Memory B cell (primary cell): ENCODE results near the gene BCR.

ENCODE experiments used
- ATAC-seq: fragments of 150-1000 bp; cut with Tn5 transposase; 2 replicates; pipeline ENCODE4 v1.10.0; 2021; ENCODE audit warnings: low read depth, mild to moderate bottlenecking, moderate library complexity
- DNase-seq, 2 donors: peaks; one replicate each; pipeline ENCODE4 v3.0.0; 2022; ENCODE audit warnings: low spot score in 2 of 2
- H3K27ac Mint-ChIP-seq: one replicate; pipeline ENCODE4 v1.8.0; 2022; ENCODE audit warnings: mild to moderate bottlenecking, moderate library complexity, mixed read lengths
- H3K27me3 Mint-ChIP-seq: one replicate; pipeline ENCODE4 v1.8.0; 2022; ENCODE audit warnings: mixed read lengths
- H3K36me3 Mint-ChIP-seq: one replicate; pipeline ENCODE4 v1.8.0; 2022; ENCODE audit warnings: mild to moderate bottlenecking, mixed read lengths
- H3K4me1 Mint-ChIP-seq: one replicate; pipeline ENCODE4 v1.8.0; 2022; ENCODE audit warnings: mixed read lengths
- H3K4me3 Mint-ChIP-seq: one replicate; pipeline ENCODE4 v1.8.0; 2022; ENCODE audit warnings: mild to moderate bottlenecking, moderate library complexity, mixed read lengths
- H3K9me3 Mint-ChIP-seq: one replicate; pipeline ENCODE4 v1.8.0; 2022; ENCODE audit warnings: mixed read lengths

BCR gene

DNA sequence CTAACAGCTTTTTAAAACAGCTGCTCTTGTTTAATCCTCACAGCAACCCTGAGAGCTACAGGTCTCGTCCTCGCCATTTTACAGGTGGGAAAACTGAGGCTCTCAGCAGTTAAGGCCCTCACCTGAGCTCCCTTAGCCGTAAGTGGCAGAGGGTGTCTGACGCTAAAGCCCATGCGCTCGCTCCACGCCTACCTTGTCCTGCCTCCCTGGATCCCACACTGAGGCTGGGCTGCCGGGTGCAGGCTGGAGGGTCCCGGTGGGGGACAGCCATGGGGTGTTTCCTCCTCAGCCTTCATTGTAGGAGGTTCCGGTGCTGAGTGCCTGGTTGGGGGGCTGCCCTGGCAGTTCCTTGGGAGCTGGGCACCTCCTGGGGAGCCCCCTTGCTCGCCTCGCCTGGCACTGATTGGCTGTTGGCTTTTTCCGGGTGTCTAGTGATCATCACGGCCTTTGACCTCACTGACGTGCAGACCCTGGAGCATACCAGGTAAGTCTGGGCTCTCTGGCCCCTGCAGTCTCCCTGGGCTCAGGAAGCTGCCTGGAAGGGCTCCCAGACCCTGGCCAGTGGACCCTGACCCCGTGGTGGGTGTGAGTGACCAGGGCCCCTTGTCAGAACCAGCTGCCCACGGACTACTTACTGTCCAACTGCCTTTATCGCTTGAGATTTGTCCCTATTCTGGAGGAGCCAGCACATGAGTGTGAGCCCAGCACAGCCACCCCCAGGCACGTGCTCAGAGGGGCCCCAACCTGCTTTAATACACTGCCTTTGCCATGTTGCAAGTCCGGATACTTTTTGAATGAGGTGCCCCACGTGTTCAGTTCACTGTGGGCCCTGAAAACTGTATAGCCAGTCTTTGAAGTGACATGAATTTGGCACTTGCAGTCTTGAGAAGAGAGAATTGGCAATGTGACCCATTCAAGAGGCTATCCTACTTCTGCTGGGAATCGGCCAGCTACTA lies 22.5 kb upstream of the BCR start:
- DNase-seq (no peak), ATAC-seq (no peak)
- no peaks in the 10 kb centered on the region for H3K36me3 Mint-ChIP-seq
- peaks cover 12% of the 10 kb centered on the region for H3K4me1 Mint-ChIP-seq
- no peaks in the 10 kb centered on the region for H3K9me3 Mint-ChIP-seq
- no peak overlapping the region for H3K4me3 Mint-ChIP-seq
- no peak overlapping the region for H3K27ac Mint-ChIP-seq
- H3K27me3 Mint-ChIP-seq, result no peaks in the 10 kb centered on the region

DNA sequence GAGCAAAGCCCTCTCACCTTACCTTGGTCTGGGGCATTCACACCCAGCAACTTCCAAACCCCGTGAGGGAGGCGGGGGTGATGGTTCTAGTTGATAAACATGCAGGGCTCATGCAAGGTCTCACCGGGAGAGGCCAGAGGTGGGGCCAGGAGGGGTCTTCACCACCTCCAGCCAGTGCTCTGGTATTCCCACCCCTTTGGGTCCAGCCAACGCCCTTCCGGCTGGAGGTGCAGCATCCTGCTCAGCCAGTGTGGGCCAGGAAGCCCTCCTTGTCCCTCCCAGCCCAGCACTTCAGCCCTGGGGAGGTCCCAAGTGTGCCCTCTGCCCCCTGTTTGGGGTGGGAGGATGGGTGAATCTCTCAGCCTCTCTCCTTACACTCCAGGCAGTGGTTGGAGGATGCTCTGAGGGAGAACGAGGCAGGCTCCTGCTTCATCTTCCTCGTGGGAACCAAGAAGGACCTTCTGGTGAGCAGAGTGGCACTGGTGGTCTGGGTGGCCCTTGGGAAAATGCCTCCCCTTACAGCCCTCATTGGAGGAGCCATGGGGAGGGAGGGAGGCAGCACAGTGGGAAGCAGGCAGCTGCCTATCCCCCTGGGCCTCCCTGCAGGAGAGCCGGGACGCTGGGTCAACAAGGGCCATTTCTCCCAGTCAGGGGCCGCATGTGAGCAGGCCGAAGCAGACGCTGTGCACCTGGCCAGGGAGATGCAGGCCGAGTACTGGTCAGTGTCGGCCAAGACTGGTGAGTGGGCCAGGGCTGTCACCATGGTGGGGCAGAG lies 21.6 kb upstream of the BCR start:
- Mint-ChIP-seq H3K4me1 (peaks cover 7% of the 10 kb centered on the region), H3K9me3 (no peaks in the 10 kb centered on the region), H3K4me3 (no peak overlapping the region), H3K36me3 (no peaks in the 10 kb centered on the region), H3K27ac (no peak overlapping the region), H3K27me3 (no peaks in the 10 kb centered on the region)
- ATAC-seq (no peak), DNase-seq (no peak)

DNA sequence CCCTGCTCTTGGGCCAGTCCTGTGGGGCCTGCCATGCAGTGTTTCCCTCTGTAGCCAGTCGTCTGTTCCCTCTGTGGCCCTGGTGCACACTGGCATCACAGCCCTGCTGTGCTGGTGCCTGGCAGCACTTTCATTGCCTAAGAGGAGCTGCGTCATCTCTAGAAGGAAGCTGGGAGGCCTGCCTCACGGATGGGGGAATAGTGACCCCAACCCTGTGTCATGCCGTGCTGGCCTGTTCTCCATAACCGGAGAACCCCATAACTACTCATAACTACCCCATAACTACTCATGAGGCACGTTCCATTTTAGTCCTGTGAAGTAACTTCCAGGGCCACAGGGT lies 21.0 kb upstream of the BCR start:
- H3K4me3 Mint-ChIP-seq, result no peak overlapping the region
- peaks cover 5% of the 10 kb centered on the region for H3K4me1 Mint-ChIP-seq
- H3K27ac Mint-ChIP-seq, result no peak overlapping the region
- DNase-seq (no peak), ATAC-seq (no peak)
- no peaks in the 10 kb centered on the region for H3K36me3 Mint-ChIP-seq
- H3K27me3 Mint-ChIP-seq, result no peaks in the 10 kb centered on the region
- H3K9me3 Mint-ChIP-seq, result no peaks in the 10 kb centered on the region

DNA sequence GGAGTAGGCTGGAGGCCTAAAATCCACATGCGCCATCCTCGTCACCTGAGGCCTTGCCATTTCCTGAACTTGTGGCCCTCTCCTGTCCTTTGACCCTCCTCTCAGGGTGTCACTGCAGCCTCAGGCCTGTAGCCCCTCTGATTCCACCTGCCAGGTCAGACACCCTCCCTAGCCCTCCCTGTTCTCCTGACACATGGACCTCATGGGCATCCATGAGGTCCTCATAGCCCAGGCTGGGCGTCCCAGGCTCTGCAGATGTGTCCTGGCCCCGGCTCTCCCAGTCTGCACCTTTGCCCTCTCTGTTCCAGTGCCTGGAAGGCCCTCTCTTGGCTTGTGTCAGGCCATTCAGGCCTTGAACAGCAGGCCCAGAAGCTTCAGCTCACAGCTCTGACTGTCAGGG lies 19.3 kb upstream of the BCR start:
- H3K4me1 Mint-ChIP-seq, result peaks cover 2% of the 10 kb centered on the region
- ATAC-seq (no peak), DNase-seq (no peak)
- H3K27me3 Mint-ChIP-seq, result peaks cover 2% of the 10 kb centered on the region
- H3K36me3 Mint-ChIP-seq, result no peaks in the 10 kb centered on the region
- H3K9me3 Mint-ChIP-seq, result no peaks in the 10 kb centered on the region
- no peak overlapping the region for H3K4me3 Mint-ChIP-seq
- H3K27ac Mint-ChIP-seq, result no peak overlapping the region

DNA sequence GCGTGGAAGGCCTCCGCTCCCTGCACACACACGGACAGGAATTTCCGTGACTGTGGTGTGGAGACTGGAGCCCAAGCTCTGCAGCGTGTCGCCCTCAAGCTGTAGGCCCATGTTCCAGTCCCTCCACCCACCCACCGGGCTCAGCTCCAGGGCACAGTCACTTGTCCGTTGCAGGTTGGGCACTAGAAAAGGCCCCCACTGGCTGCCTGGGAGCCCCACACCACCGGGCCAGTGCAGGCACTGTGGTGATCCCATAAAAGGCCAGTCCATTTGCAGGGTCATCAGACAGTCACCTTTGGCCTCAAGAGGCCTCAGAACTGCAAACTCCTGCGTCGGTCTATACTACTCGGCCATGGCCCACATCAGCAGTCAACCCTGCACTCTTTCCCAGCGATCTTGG lies 18.7 kb upstream of the BCR start:
- DNase-seq (no peak), ATAC-seq (no peak)
- H3K4me3 Mint-ChIP-seq, result no peak overlapping the region
- H3K9me3 Mint-ChIP-seq, result no peaks in the 10 kb centered on the region
- H3K27me3 Mint-ChIP-seq, result peaks cover 2% of the 10 kb centered on the region
- H3K36me3 Mint-ChIP-seq, result no peaks in the 10 kb centered on the region
- no peak overlapping the region for H3K27ac Mint-ChIP-seq
- H3K4me1 Mint-ChIP-seq, result peaks cover 2% of the 10 kb centered on the region

DNA sequence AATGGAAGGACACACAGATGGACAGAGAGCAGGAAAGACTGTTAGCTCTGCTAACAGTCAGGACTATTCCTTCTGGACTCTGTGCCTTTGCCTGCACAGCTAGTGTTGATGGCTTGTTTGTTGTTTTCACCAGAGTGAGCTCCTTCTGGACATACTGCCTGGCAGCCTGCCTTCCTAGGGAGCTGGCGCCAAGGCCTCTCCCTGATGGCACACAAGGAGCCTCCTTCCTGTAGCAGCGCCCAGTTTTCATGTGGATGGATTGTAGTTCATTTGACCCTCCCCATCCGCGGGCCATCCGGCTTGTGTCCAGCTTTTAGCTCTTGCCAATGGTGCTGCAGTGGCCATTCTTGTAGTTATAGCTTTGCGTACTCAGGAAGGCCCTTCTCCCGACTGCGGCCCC lies 16.6 kb upstream of the BCR start:
- Mint-ChIP-seq H3K27ac (no peak overlapping the region), H3K36me3 (no peaks in the 10 kb centered on the region), H3K27me3 (peaks cover 3% of the 10 kb centered on the region), H3K4me3 (no peak overlapping the region), H3K9me3 (no peaks in the 10 kb centered on the region), H3K4me1 (no peaks in the 10 kb centered on the region)
- no peak for DNase-seq
- ATAC-seq, result no peak

DNA sequence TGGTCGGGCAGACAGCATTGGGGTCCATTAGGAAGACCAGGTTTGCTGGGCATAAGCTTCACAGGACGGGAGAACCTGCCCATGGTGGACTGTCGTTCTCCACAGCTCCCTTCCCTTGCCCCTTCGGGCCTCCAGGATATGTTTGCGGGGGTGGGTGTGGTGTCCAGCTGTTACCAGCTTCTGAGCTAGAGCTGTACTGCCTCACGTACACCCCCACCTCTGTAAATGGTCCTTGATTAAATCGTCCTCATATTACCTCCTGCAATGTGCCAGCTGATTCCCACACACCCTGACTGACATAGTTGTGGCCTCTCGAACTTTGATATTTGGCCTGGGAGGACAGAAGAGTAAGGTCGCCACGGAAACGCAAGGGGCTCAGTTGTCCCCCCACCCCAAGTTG lies 16.2 kb upstream of the BCR start:
- ATAC-seq, result no peak

DNA sequence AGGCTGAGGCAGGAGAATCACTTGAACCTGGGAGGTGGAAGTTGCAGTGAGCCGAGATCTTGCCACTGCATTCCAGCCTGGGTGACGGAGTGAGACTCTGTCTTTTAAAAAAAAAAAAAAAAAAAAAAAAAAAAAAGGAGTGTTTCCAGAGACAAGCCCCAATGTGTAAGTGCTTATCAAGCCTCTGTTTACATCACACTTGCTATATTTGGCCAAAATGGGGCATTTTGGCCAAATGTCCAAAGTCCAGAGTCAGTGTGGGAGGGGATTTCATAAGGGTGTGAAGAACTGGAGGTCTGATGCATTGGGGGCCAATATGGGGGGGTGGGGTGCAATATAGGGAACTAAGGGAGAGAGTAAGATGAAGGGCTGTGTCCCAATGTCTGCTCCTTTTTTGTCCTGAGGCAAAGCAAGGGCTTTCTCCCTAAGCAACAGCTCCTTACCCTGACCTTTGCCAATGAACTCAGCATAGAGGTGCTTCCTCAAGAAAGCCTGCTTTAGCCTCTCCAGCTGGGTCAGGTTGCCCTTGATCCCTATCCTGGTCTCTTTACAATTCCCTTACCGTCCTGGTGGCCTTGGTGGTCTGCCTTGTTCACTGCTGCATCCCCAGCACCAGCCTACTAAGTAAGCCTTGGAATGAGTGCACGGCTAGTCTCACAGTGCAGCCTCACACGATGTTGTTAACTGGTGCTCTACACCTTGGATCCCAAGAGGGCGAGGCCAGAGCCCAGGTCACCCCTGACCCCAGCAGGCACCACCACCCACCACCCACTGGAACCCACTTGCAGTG lies 14.1 kb upstream of the BCR start:
- no peak for ATAC-seq
- H3K4me1 Mint-ChIP-seq, result no peaks in the 10 kb centered on the region
- no peak overlapping the region for H3K27ac Mint-ChIP-seq
- H3K9me3 Mint-ChIP-seq, result no peaks in the 10 kb centered on the region
- H3K4me3 Mint-ChIP-seq, result no peak overlapping the region
- peaks cover 3% of the 10 kb centered on the region for H3K27me3 Mint-ChIP-seq
- no peak for DNase-seq
- no peaks in the 10 kb centered on the region for H3K36me3 Mint-ChIP-seq

More for the DNA sequence above, 16.2 kb upstream of the BCR start:
- Mint-ChIP-seq H3K36me3 (no peaks in the 10 kb centered on the region), H3K27ac (no peak overlapping the region), H3K4me1 (no peaks in the 10 kb centered on the region), H3K9me3 (no peaks in the 10 kb centered on the region), H3K27me3 (peaks cover 3% of the 10 kb centered on the region), H3K4me3 (no peak overlapping the region)
- DNase-seq, result no peak

DNA sequence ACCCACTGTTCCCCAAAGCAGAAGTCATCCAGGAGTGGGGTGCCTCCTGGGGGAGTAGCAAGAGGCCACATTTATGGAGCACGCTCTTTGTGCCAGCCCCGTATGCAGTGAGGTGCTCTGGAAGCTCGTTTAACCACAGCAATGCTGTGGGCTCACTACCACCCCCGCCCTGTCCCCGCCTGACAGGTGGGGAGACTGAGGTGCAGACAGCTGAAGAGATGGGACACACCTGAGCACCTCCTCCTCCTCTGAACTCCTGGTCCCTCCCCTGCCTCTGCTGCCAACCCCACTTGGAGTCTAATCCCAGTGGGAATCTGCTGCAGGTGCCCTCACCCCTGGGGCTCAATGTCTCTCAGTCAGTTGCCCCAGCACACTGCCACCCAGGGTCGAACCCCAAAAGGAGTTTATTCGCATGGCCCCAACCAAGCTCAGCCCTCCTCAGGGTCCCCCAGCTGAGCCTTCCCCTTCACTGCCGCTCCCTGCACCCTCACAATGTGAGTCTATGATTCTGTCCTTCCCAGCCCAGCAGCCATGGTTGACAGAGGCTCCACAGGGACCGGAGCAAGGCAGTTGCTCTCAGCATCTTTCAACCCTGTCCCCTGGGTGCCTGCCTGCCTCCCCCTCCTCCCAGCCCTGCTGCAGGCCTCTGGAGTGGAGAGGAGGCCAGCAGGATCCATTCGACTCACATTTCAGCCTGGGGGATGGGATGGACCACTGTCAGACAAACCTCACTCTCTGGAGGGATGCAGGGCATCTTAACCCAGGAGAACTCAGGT lies 13.3 kb upstream of the BCR start:
- H3K9me3 Mint-ChIP-seq, result no peaks in the 10 kb centered on the region
- H3K36me3 Mint-ChIP-seq, result no peaks in the 10 kb centered on the region
- H3K27me3 Mint-ChIP-seq, result peaks cover 3% of the 10 kb centered on the region
- no peak overlapping the region for H3K27ac Mint-ChIP-seq
- no peaks in the 10 kb centered on the region for H3K4me1 Mint-ChIP-seq
- no peak for ATAC-seq
- DNase-seq, result no peak
- H3K4me3 Mint-ChIP-seq, result no peak overlapping the region

DNA sequence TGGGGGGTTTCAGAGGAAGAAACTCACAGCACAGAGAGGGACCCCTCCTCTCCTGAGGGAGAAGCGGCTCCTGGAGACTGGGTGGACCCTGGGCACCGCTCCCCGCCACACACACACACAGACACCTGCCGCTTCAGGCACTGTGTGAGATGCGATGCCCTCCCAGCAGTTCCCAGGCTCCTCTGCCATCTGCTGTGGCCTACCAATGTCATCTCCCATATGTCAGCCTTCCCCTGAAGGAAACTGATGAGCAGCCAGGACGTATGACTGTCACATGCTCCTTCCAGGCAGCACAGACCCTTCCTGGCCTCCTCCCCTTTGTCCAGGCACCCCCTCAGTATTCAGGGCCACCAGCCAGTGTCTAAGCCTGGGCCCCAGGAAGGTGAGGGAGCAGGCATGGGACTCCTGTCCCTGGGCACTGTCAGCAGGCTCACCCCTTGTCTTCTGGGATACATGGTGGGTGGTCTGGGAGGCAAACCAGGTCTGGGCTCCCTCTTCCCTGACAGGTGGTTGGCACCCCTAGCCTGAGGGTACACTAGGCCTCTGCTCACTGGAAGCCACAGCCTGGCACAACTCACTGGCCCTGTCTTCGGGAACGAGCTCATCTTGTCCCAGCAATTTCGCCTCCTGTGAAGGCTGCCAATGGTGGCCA lies 11.8 kb upstream of the BCR start:
- ATAC-seq, result no peak
- Mint-ChIP-seq H3K9me3 (no peaks in the 10 kb centered on the region), H3K36me3 (no peaks in the 10 kb centered on the region), H3K4me1 (no peaks in the 10 kb centered on the region), H3K4me3 (no peak overlapping the region), H3K27me3 (peaks cover 3% of the 10 kb centered on the region), H3K27ac (no peak overlapping the region)
- no peak for DNase-seq

DNA sequence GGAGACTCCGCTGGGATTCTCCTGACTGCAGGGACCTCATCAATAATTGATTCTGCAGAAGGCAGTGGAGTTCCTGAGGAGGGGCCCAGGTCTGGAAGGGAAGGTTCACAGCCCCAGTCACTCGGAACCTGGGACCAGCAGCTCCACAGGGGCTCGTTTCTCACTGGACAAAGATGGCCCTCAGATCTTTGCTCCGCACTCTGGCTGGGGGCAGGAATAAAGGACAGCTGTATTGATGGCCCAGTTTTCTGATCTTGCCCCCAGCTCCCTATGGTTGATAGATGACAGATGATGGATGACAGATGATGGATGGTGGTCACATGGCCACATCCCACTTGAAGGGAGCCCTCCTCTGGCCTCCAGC lies 11.3 kb upstream of the BCR start:
- Mint-ChIP-seq H3K27ac (no peak overlapping the region), H3K4me3 (no peak overlapping the region)

DNA sequence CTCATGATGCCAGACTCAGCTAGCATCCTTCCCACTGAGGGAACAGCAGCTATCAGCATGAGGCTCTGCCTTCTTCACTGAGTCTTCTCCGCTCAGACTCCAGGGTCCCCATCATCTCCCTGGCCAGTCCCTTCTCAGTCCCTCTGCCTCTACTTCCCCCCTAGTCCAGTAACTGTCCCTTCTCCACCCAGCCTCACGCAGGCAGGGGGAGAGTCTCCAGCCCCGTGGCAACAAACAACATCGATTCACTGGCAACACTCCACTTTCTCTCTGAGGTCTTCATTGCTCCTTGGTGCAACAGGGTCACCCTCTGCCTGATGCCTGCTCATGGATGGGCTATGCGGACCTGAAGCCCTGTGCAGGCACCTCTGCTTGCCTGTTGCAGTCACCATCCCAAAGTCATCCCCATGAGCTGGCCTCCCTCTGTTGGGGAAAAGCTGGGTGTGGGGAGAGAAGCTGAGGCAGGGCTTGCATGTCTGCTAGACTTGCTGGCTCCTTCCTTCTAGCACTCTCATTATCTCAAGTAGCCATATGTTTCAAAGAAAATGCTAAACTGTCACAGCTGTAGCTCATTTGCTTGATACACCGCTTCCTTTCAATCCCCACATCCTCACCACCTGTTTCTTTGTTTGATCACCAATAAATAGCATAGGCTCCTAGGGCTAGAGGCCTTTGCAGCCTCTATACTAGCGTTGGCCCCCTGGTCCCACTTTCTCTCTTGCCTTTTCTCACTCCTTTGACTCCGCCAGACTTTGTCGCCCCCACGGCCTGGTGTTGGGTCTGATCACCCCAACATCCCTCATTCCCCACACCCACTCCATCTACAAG lies 4.3 kb upstream of the BCR start:
- Mint-ChIP-seq H3K27ac (no peak overlapping the region), H3K36me3 (no peaks in the 10 kb centered on the region), H3K9me3 (peaks cover 3% of the 10 kb centered on the region), H3K27me3 (no peaks in the 10 kb centered on the region), H3K4me3 (no peak overlapping the region), H3K4me1 (peaks cover 19% of the 10 kb centered on the region)
- DNase-seq (no peak), ATAC-seq (no peak)

More for the DNA sequence above, 11.3 kb upstream of the BCR start:
- Mint-ChIP-seq H3K36me3 (no peaks in the 10 kb centered on the region), H3K9me3 (no peaks in the 10 kb centered on the region), H3K27me3 (peaks cover 3% of the 10 kb centered on the region), H3K4me1 (peaks cover 2% of the 10 kb centered on the region)
- ATAC-seq (no peak), DNase-seq (no peak)
